ENCODE results near the gene LTO1. TPM values are rescaled to one million over a fixed set of nuclear protein-coding genes. Genes with fewer than 3 reads are reported as not detected.
A peak's percentile ranks its signal among the peaks of the same experiment; 100 is the strongest.

The LTO1 gene
- total RNA-seq, 1 donor from 2014 or later = 21.4 TPM

DNA sequence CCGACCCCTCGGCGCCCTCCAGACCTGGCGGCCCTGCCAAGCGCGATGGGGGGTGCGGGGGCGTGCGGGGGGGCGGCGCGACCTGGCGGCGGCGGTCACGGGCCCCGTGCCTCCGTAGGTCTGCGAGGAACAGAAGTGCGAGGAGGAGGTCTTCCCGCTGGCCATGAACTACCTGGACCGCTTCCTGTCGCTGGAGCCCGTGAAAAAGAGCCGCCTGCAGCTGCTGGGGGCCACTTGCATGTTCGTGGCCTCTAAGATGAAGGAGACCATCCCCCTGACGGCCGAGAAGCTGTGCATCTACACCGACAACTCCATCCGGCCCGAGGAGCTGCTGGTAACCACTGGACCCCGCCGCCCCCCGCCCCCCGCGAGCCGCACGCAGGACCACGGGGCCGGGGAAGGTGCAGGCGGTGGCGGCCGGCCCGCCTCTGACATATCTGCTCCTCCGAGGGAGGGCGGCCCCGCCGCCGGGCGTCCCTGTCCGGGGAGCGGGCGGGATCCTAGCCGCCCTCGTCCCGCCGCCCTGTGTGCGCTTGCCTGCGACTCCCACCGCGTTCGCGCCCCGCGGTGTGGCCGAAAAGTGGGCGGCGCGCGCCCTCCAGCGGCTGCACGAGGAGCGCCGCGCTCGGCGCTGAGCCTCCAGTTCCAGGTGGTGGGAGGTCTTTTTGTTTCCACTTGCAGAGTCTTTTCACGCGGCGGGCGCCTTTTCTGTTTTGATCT is 32.1 kb downstream of the LTO1 start:
- TF ChIP-seq CTCF (IDR thresholded peaks at IDR 0.05) = peak; percentile 98
- H3K4me3 Mint-ChIP-seq (ENCODE audit: unreplicated experiment) = peak overlapping the region; percentile 79

GRCh38 chr11:69642549-69642912 is 32.6 kb downstream of the LTO1 start:
- peaks cover 40% of the 10 kb centered on the region for H3K4me1 Mint-ChIP-seq (ENCODE audit: unreplicated experiment)
- H3K9me3 Mint-ChIP-seq (ENCODE audit: unreplicated experiment) = no peaks in the 10 kb centered on the region
- peaks cover 5% of the 10 kb centered on the region for H3K36me3 Mint-ChIP-seq (ENCODE audit: unreplicated experiment)
- H3K27me3 Mint-ChIP-seq (ENCODE audit: unreplicated experiment) = no peaks in the 10 kb centered on the region
- H3K4me3 Mint-ChIP-seq (ENCODE audit: unreplicated experiment) = no peak overlapping the region
- TF ChIP-seq CTCF (IDR thresholded peaks at IDR 0.05) = no peak
- DNase-seq (ENCODE audit: extremely low spot score, unreplicated experiment) = no peak
- no peak overlapping the region for H3K27ac Mint-ChIP-seq (ENCODE audit: unreplicated experiment)

More for the DNA sequence above, 32.1 kb downstream of the LTO1 start:
- Mint-ChIP-seq H3K4me1 (ENCODE audit: unreplicated experiment) (peaks cover 38% of the 10 kb centered on the region), H3K9me3 (ENCODE audit: unreplicated experiment) (no peaks in the 10 kb centered on the region), H3K27me3 (ENCODE audit: unreplicated experiment) (no peaks in the 10 kb centered on the region), H3K27ac (ENCODE audit: unreplicated experiment) (peak overlapping the region; percentile 71), H3K36me3 (ENCODE audit: unreplicated experiment) (peaks cover 8% of the 10 kb centered on the region)
- peak; percentile 96 for DNase-seq (ENCODE audit: extremely low spot score, unreplicated experiment)

GRCh38 chr11:69641681-69642548 is 33.2 kb downstream of the LTO1 start:
- peaks cover 5% of the 10 kb centered on the region for H3K36me3 Mint-ChIP-seq (ENCODE audit: unreplicated experiment)
- DNase-seq (ENCODE audit: extremely low spot score, unreplicated experiment) = no peak

GRCh38 chr11:69640995-69641581 is 34.1 kb downstream of the LTO1 start, which contains the start of gene CCND1:
TSS of gene CCND1 (plus strand) at chr11:69641156. CDS start at chr11:69641314, 158 bp downstream.
- Mint-ChIP-seq H3K27ac (ENCODE audit: unreplicated experiment) (peak within 1 kb of the TSS; percentile 86), H3K27me3 (ENCODE audit: unreplicated experiment) (no peaks in the 10 kb centered on the region), H3K4me1 (ENCODE audit: unreplicated experiment) (peaks cover 43% of the 10 kb centered on the region), H3K9me3 (ENCODE audit: unreplicated experiment) (no peaks in the 10 kb centered on the region), H3K4me3 (ENCODE audit: unreplicated experiment) (peak within 1 kb of the TSS; percentile 87), H3K36me3 (ENCODE audit: unreplicated experiment) (peaks cover 5% of the 10 kb centered on the region)
- DNase-seq (ENCODE audit: extremely low spot score, unreplicated experiment) = peak; percentile 92
- TF ChIP-seq CTCF (IDR thresholded peaks at IDR 0.05) = peak; percentile 41

More at GRCh38 chr11:69641681-69642548, 33.2 kb downstream of the LTO1 start:
- no peaks in the 10 kb centered on the region for H3K9me3 Mint-ChIP-seq (ENCODE audit: unreplicated experiment)
- H3K27me3 Mint-ChIP-seq (ENCODE audit: unreplicated experiment) = no peaks in the 10 kb centered on the region
- no peak for TF ChIP-seq CTCF (IDR thresholded peaks at IDR 0.05)
- peaks cover 41% of the 10 kb centered on the region for H3K4me1 Mint-ChIP-seq (ENCODE audit: unreplicated experiment)
- H3K27ac Mint-ChIP-seq (ENCODE audit: unreplicated experiment) = peak overlapping the region; percentile 86
- H3K4me3 Mint-ChIP-seq (ENCODE audit: unreplicated experiment) = peak overlapping the region; percentile 87
